Stimulated activated CD4-positive, alpha-beta T cell treated with anti-CD3 and anti-CD28 coated beads, TNF-alpha, amount 100 ng/mL, for 48 hours (primary cell): Measurements from ENCODE around the gene KCND2.
"Not testable (repeated sequence)": the region's sequence is repeated elsewhere in the genome, so short reads cannot be mapped to it uniquely, and the experiment has no call there.

Experiments
- DNase-seq, 3 donors: peaks; one replicate each; pipeline ENCODE4 v3.0.0-alpha.2; 2020; ENCODE audit warnings: low read depth in 3 of 3

The KCND2 gene

GRCh38 chr7:120587243-120587642, 314.3 kb downstream of the KCND2 start:
- DNase-seq: no peak

GRCh38 chr7:120588416-120588815, 315.4 kb downstream of the KCND2 start:
- DNase-seq: no peak

GRCh38 chr7:120588862-120589261, 315.9 kb downstream of the KCND2 start:
- DNase-seq: no peak

GRCh38 chr7:120600607-120601006, 327.6 kb downstream of the KCND2 start:
- DNase-seq: no peak

- DNase-seq: no peak
These were observed 330.4 kb downstream of the KCND2 start for GRCh38 chr7:120603366-120603765.

- no peak for DNase-seq
These were observed 336.3 kb downstream of the KCND2 start for GRCh38 chr7:120609136-120609753.

GRCh38 chr7:120611975-120612374, 339.0 kb downstream of the KCND2 start:
- no peak for DNase-seq

GRCh38 chr7:120615703-120616102, 342.7 kb downstream of the KCND2 start:
- DNase-seq: no peak

GRCh38 chr7:120617275-120617674, 344.3 kb downstream of the KCND2 start:
- no peak for DNase-seq

- DNase-seq: no peak
These were observed 355.3 kb downstream of the KCND2 start for GRCh38 chr7:120628251-120628650.

GRCh38 chr7:120639884-120640283, 366.9 kb downstream of the KCND2 start:
- no peak for DNase-seq

- no peak for DNase-seq
These were observed 373.0 kb downstream of the KCND2 start for GRCh38 chr7:120645966-120646365.

GRCh38 chr7:120654241-120654640, 381.3 kb downstream of the KCND2 start:
- no peak for DNase-seq

GRCh38 chr7:120658516-120658915, 385.5 kb downstream of the KCND2 start:
- DNase-seq: no peak

GRCh38 chr7:120662291-120662690, 389.3 kb downstream of the KCND2 start:
- DNase-seq: no peak

- no peak for DNase-seq
These were observed 392.1 kb downstream of the KCND2 start for GRCh38 chr7:120665068-120665467.

- no peak for DNase-seq
These were observed 402.1 kb downstream of the KCND2 start for GRCh38 chr7:120675076-120675475.

GRCh38 chr7:120677535-120677934, 404.6 kb downstream of the KCND2 start:
- DNase-seq: no peak

- no peak for DNase-seq
These were observed 408.0 kb downstream of the KCND2 start for GRCh38 chr7:120680985-120681384.

GRCh38 chr7:120684463-120684862, 411.5 kb downstream of the KCND2 start:
- DNase-seq: no peak

- no peak for DNase-seq
These were observed 418.9 kb downstream of the KCND2 start for GRCh38 chr7:120691915-120692314.

- no peak for DNase-seq
These were observed 422.9 kb downstream of the KCND2 start for GRCh38 chr7:120695848-120696247.

GRCh38 chr7:120700796-120701195, 427.8 kb downstream of the KCND2 start:
- no peak for DNase-seq

- not testable (repeated sequence) for DNase-seq
These were observed 429.4 kb downstream of the KCND2 start for GRCh38 chr7:120702408-120702807.
